ENCODE results near the gene NSMCE1. TPM values are rescaled to one million over a fixed set of nuclear protein-coding genes. Genes with fewer than 3 reads are reported as not detected.

Gene NSMCE1
- total RNA-seq, 4 donors from 2014 or later = 27.7 to 41.4 (median 31.5) TPM

GRCh38 chr16:27215660-27216059 is 52.9 kb downstream of the NSMCE1 start:
- Histone ChIP-seq H3K4me3 (no peak overlapping the region), H3K9me3 (no peaks in the 10 kb centered on the region), H3K36me3 (peaks cover 0 to 82% (median 0%) of the 10 kb centered on the region in 3 donors), H3K27ac (no peak overlapping the region), H3K27me3 (no peaks in the 10 kb centered on the region), H3K4me1 (no peaks in the 10 kb centered on the region)
- TF ChIP-seq POLR2A (IDR thresholded peaks at IDR 0.05) (no peak), EP300 (IDR thresholded peaks at IDR 0.05) (no peak), CTCF (IDR thresholded peaks at IDR 0.05) (no peak)
- no peak for DNase-seq (ENCODE audit: low spot score in 2 of 2)
- WGBS, 2 donors = 94 to 96% methylated on average over 7 of the region's 7 CpGs

- no peaks in the 10 kb centered on the region for H3K4me1 ChIP-seq
- no peaks in the 10 kb centered on the region for H3K27me3 ChIP-seq
- TF ChIP-seq CTCF (IDR thresholded peaks at IDR 0.05) (no peak), POLR2A (IDR thresholded peaks at IDR 0.05) (no peak), EP300 (IDR thresholded peaks at IDR 0.05) (no peak)
- no peaks in the 10 kb centered on the region for H3K9me3 ChIP-seq
- no peak overlapping the region for H3K4me3 ChIP-seq
- 89 to 93% methylated on average over 19 of the region's 19 CpGs for WGBS, 2 donors
- no peak overlapping the region for H3K27ac ChIP-seq
- DNase-seq (ENCODE audit: low spot score in 2 of 2) = no peak
- H3K36me3 ChIP-seq = peaks cover 0 to 83% (median 0%) of the 10 kb centered on the region in 3 donors
Measured at GRCh38 chr16:27214084-27214961, 54.2 kb downstream of the NSMCE1 start.

GRCh38 chr16:27211026-27211425 is 57.5 kb downstream of the NSMCE1 start:
- no peak for DNase-seq (ENCODE audit: low spot score in 2 of 2)
- Histone ChIP-seq H3K27me3 (no peaks in the 10 kb centered on the region), H3K9me3 (no peaks in the 10 kb centered on the region), H3K4me3 (no peak overlapping the region), H3K27ac (no peak overlapping the region), H3K36me3 (peaks cover 0 to 60% (median 0%) of the 10 kb centered on the region in 3 donors), H3K4me1 (no peaks in the 10 kb centered on the region)
- 79 to 89% methylated on average over 10 of the region's 10 CpGs for WGBS, 2 donors
- no peak for TF ChIP-seq EP300 (IDR thresholded peaks at IDR 0.05)
- TF ChIP-seq CTCF (IDR thresholded peaks at IDR 0.05) = no peak
- TF ChIP-seq POLR2A (IDR thresholded peaks at IDR 0.05) = no peak

- H3K36me3 ChIP-seq = peaks cover 0 to 51% (median 0%) of the 10 kb centered on the region in 3 donors
- H3K4me3 ChIP-seq = no peak overlapping the region
- H3K9me3 ChIP-seq = no peaks in the 10 kb centered on the region
- H3K27me3 ChIP-seq = no peaks in the 10 kb centered on the region
- whole genome bisulfite sequencing, 2 donors = 88 to 92% methylated on average over 16 to 17 of the region's 17 CpGs
- no peak overlapping the region for H3K27ac ChIP-seq
- TF ChIP-seq POLR2A (IDR thresholded peaks at IDR 0.05) (no peak), EP300 (IDR thresholded peaks at IDR 0.05) (no peak), CTCF (IDR thresholded peaks at IDR 0.05) (no peak)
- no peak for DNase-seq (ENCODE audit: low spot score in 2 of 2)
- no peaks in the 10 kb centered on the region for H3K4me1 ChIP-seq
Measured at GRCh38 chr16:27210174-27210573, 58.4 kb downstream of the NSMCE1 start.

GRCh38 chr16:27209591-27209990 is 59.0 kb downstream of the NSMCE1 start:
- peaks cover 0 to 5% (median 4%) of the 10 kb centered on the region in 4 donors for H3K4me1 ChIP-seq
- 90 to 93% methylated on average over 8 of the region's 8 CpGs for WGBS, 2 donors
- H3K36me3 ChIP-seq = peaks cover 0 to 45% (median 0%) of the 10 kb centered on the region in 3 donors
- no peaks in the 10 kb centered on the region for H3K27me3 ChIP-seq
- H3K27ac ChIP-seq = no peak overlapping the region
- H3K9me3 ChIP-seq = no peaks in the 10 kb centered on the region
- no peak overlapping the region for H3K4me3 ChIP-seq
- TF ChIP-seq POLR2A (IDR thresholded peaks at IDR 0.05) (no peak), EP300 (IDR thresholded peaks at IDR 0.05) (no peak), CTCF (IDR thresholded peaks at IDR 0.05) (no peak)
- no peak for DNase-seq (ENCODE audit: low spot score in 2 of 2)
